Neural cell (in vitro differentiated cells): ENCODE data around the gene CLPSL2. TPM values are rescaled to one million over a fixed set of nuclear protein-coding genes. Genes with fewer than 3 reads are reported as not detected.

ENCODE experiments used
- H2AFZ ChIP-seq: fragments of 200-600, 300-800 bp; sonication (generic), shearing (Covaris generic); 2 replicates; pipeline ENCODE4 v1.6.0; 2014; ENCODE audit warnings: low read depth, mild to moderate bottlenecking, antibody characterized with exemption, low read length, moderate library complexity
- H3F3A ChIP-seq: fragments of 200-600 bp; shearing (Covaris generic); 2 replicates; pipeline ENCODE4 v1.6.1; 2016; ENCODE audit warnings: mild to moderate bottlenecking, moderate library complexity, mixed read lengths, antibody characterized with exemption, low read length; ENCODE audit not compliant: insufficient read depth, poor library complexity, severe bottlenecking
- H3K27ac ChIP-seq: fragments of 200-600, 300-800 bp; sonication (generic), shearing (Covaris generic); 2 replicates; pipeline ENCODE4 v1.5.1; 2014; ENCODE audit warnings: mild to moderate bottlenecking, low read length, moderate library complexity
- H3K27me3 ChIP-seq: fragments of 300-800, 200-600 bp; sonication (generic), shearing (Covaris generic); 2 replicates; pipeline ENCODE4 v1.6.0; 2014; ENCODE audit warnings: mild to moderate bottlenecking, low read depth, low read length, moderate library complexity; ENCODE audit not compliant: insufficient read depth
- H3K36me3 ChIP-seq: fragments of 300-800, 200-600 bp; sonication (generic), shearing (Covaris generic); 2 replicates; pipeline ENCODE4 v1.5.1; 2014; ENCODE audit warnings: mild to moderate bottlenecking, antibody characterized with exemption, low read length, moderate library complexity; ENCODE audit not compliant: insufficient read depth
- H3K4me2 ChIP-seq: fragments of 300-800, 200-600 bp; sonication (generic), shearing (Covaris generic); 2 replicates; pipeline ENCODE4 v1.6.0; 2014; ENCODE audit warnings: mild to moderate bottlenecking, low read length
- H3K4me3 ChIP-seq: fragments of 300-800, 200-600 bp; sonication (generic), shearing (Covaris generic); 2 replicates; pipeline ENCODE4 v1.5.1; 2014; ENCODE audit warnings: mild to moderate bottlenecking, low read length, moderate library complexity
- H3K79me2 ChIP-seq: fragments of 200-600 bp; shearing (Covaris generic); replicated peaks from 2 replicates; pipeline ENCODE4 v1.6.0; 2014; ENCODE audit warnings: mild to moderate bottlenecking, low read length, moderate library complexity; ENCODE audit not compliant: insufficient read depth
- H3K9ac ChIP-seq: fragments of 300-800, 200-600 bp; sonication (generic), shearing (Covaris generic); 2 replicates; pipeline ENCODE4 v1.6.1; 2016; ENCODE audit warnings: mild to moderate bottlenecking, low read length, mixed read lengths
- H3K9me2 ChIP-seq: fragments of 200-600 bp; shearing (Covaris generic); 2 replicates; pipeline ENCODE4 v1.6.1; 2016; ENCODE audit warnings: mild to moderate bottlenecking, low read length, mixed read lengths; ENCODE audit not compliant: insufficient read depth
- H3K9me3 ChIP-seq: fragments of 200-600, 300-800 bp; sonication (generic), shearing (Covaris generic); 2 replicates; pipeline ENCODE4 v1.6.1; 2016; ENCODE audit warnings: mild to moderate bottlenecking, mixed run types, low read length, moderate library complexity, mixed read lengths
- H4K20me1 ChIP-seq: fragments of 200-600 bp; shearing (Covaris generic); 2 replicates; pipeline ENCODE4 v1.6.1; 2016; ENCODE audit warnings: mild to moderate bottlenecking, mixed run types; ENCODE audit not compliant: insufficient read depth
- EP300 ChIP-seq: fragments of 450-650 bp; conservative IDR thresholded peaks from 2 replicates; pipeline ENCODE4 v1.6.1; 2014; ENCODE audit warnings: antibody characterized with exemption, mild to moderate bottlenecking, moderate library complexity; ENCODE audit not compliant: poor library complexity, severe bottlenecking
- EZH2 ChIP-seq: fragments of 200-600, 300-800 bp; shearing (Covaris generic), sonication (generic); IDR thresholded peaks from 2 replicates; pipeline ENCODE4 v1.6.1; 2014; ENCODE audit warnings: antibody characterized with exemption, low read length, borderline replicate concordance, mild to moderate bottlenecking; ENCODE audit not compliant: insufficient read depth, poor library complexity, severe bottlenecking
- MXI1 ChIP-seq: fragments of 450-650 bp; conservative IDR thresholded peaks from 2 replicates; pipeline ENCODE4 v1.6.1; 2014; ENCODE audit warnings: antibody characterized with exemption, mild to moderate bottlenecking; ENCODE audit not compliant: poor library complexity, severe bottlenecking
- POLR2AphosphoS5 ChIP-seq: IDR thresholded peaks from 2 replicates; pipeline ENCODE4 v1.6.1; 2012
- RAD21 ChIP-seq: fragments of 450-650 bp; conservative IDR thresholded peaks from 2 replicates; pipeline ENCODE4 v1.6.1; 2014; ENCODE audit warnings: antibody characterized with exemption, mild to moderate bottlenecking, moderate library complexity
- SMC3 ChIP-seq: fragments of 450-650 bp; conservative IDR thresholded peaks from 2 replicates; pipeline ENCODE4 v1.6.1; 2014; ENCODE audit warnings: antibody characterized with exemption, mild to moderate bottlenecking, moderate library complexity; ENCODE audit not compliant: poor library complexity
- TAF1 ChIP-seq: IDR thresholded peaks from 2 replicates; pipeline ENCODE4 v1.6.1; 2012; ENCODE audit warnings: low read depth
- polyA plus RNA-seq: library from polyadenylated mRNA; depleted of rRNA; stranded (reverse); fragments of >200 nt; gene quantifications from 2 replicates; pipeline ENCODE4 v1.2.3, GENCODE V29; 2014
- TF ChIP-seq, protein P1 (sequence below): fragments of 450-650 bp; IDR thresholded peaks from 2 replicates; pipeline ENCODE4 v1.5.1; 2014; ENCODE audit warnings: antibody characterized with exemption, mild to moderate bottlenecking, moderate library complexity; ENCODE audit not compliant: poor library complexity, severe bottlenecking
- TF ChIP-seq, protein P2 (sequence below): IDR thresholded peaks from 2 replicates; pipeline ENCODE4 v1.6.1; 2012; ENCODE audit warnings: borderline replicate concordance

The CLPSL2 gene
- polyA plus RNA-seq, 1 donor from 2014 or later, result not detected

DNA sequence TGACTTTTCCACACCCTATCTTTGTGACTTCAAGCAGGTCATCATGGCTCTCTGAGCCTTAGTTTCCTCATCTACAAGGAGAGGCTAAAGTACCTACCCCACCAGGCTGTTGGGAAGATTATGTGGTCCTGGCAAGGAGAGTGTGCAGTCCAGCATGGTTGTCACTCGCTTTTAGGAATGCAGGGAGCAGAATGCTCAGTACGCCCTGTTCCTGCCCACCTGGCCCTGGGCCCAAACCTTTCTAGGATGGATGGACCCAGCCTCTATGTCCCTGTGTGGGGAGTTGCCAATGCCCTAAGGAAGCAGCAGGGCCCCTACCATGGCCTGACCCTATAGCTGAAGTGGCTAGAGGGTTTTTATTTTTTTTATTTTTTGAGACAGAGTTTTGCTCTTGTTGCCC is 2.0 kb downstream of the CLPSL2 start:
- H3K27ac ChIP-seq, result no peak overlapping the region
- no peak overlapping the region for H3K9ac ChIP-seq
- no peaks in the 10 kb centered on the region for H3K36me3 ChIP-seq
- H3K79me2 ChIP-seq, result no peaks in the 10 kb centered on the region
- H3K4me3 ChIP-seq, result no peak overlapping the region
- TF ChIP-seq TAF1, result no peak
- H3F3A ChIP-seq, result no peaks in the 10 kb centered on the region
- no peaks in the 10 kb centered on the region for H4K20me1 ChIP-seq
- no peaks in the 10 kb centered on the region for H3K9me2 ChIP-seq
- peaks cover 17% of the 10 kb centered on the region for H3K27me3 ChIP-seq
- no peak overlapping the region for H3K4me2 ChIP-seq
- H3K9me3 ChIP-seq, result no peaks in the 10 kb centered on the region
- H2AFZ ChIP-seq, result no peak overlapping the region

DNA sequence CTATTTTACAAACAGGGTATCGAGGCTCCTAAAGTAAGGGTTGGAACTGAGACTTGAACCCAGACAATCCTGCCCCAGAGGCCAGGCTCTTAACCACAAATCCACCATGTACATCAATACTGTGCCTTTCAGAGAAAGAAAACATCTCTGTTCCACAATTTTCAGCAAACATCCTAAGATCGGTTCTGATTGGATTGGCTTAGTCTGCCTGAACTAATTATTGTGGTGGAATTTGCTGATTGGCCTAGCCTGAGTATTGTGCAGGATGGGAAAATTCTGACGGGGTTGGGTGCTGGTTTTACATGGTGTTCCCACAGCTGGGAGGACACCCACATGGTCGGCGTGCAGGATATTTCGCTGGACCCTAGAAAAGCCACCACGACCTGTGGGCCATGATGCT is 4.3 kb downstream of the CLPSL2 start, which contains the start of gene CLPSL1:
Gene CLPSL1, plus strand, starts transcription at position 301 of the 400 bp plus-strand sequence. Its CDS starts 92 bp downstream, at position 393.
- Histone ChIP-seq H3K9me3 (no peaks in the 10 kb centered on the region), H3K4me3 (no peak within 1 kb of the TSS), H3K9ac (no peak within 1 kb of the TSS), H3K27ac (no peak within 1 kb of the TSS), H3F3A (no peaks in the 10 kb centered on the region), H3K36me3 (no peaks in the 10 kb centered on the region), H3K9me2 (no peaks in the 10 kb centered on the region), H2AFZ (no peak within 1 kb of the TSS), H4K20me1 (no peaks in the 10 kb centered on the region), H3K27me3 (peaks cover 15% of the 10 kb centered on the region), H3K4me2 (no peak within 1 kb of the TSS), H3K79me2 (no peaks in the 10 kb centered on the region)
- no peak for TF ChIP-seq RAD21
- TF ChIP-seq, protein P1, sequence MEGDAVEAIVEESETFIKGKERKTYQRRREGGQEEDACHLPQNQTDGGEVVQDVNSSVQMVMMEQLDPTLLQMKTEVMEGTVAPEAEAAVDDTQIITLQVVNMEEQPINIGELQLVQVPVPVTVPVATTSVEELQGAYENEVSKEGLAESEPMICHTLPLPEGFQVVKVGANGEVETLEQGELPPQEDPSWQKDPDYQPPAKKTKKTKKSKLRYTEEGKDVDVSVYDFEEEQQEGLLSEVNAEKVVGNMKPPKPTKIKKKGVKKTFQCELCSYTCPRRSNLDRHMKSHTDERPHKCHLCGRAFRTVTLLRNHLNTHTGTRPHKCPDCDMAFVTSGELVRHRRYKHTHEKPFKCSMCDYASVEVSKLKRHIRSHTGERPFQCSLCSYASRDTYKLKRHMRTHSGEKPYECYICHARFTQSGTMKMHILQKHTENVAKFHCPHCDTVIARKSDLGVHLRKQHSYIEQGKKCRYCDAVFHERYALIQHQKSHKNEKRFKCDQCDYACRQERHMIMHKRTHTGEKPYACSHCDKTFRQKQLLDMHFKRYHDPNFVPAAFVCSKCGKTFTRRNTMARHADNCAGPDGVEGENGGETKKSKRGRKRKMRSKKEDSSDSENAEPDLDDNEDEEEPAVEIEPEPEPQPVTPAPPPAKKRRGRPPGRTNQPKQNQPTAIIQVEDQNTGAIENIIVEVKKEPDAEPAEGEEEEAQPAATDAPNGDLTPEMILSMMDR, result no peak
- TF ChIP-seq MXI1, result no peak
- TF ChIP-seq, protein P2, sequence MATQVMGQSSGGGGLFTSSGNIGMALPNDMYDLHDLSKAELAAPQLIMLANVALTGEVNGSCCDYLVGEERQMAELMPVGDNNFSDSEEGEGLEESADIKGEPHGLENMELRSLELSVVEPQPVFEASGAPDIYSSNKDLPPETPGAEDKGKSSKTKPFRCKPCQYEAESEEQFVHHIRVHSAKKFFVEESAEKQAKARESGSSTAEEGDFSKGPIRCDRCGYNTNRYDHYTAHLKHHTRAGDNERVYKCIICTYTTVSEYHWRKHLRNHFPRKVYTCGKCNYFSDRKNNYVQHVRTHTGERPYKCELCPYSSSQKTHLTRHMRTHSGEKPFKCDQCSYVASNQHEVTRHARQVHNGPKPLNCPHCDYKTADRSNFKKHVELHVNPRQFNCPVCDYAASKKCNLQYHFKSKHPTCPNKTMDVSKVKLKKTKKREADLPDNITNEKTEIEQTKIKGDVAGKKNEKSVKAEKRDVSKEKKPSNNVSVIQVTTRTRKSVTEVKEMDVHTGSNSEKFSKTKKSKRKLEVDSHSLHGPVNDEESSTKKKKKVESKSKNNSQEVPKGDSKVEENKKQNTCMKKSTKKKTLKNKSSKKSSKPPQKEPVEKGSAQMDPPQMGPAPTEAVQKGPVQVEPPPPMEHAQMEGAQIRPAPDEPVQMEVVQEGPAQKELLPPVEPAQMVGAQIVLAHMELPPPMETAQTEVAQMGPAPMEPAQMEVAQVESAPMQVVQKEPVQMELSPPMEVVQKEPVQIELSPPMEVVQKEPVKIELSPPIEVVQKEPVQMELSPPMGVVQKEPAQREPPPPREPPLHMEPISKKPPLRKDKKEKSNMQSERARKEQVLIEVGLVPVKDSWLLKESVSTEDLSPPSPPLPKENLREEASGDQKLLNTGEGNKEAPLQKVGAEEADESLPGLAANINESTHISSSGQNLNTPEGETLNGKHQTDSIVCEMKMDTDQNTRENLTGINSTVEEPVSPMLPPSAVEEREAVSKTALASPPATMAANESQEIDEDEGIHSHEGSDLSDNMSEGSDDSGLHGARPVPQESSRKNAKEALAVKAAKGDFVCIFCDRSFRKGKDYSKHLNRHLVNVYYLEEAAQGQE, result no peak
- no peak for TF ChIP-seq SMC3
- no peak for TF ChIP-seq EP300
- no peak for TF ChIP-seq EZH2
- TF ChIP-seq POLR2AphosphoS5, result no peak
- no peak for TF ChIP-seq TAF1

DNA sequence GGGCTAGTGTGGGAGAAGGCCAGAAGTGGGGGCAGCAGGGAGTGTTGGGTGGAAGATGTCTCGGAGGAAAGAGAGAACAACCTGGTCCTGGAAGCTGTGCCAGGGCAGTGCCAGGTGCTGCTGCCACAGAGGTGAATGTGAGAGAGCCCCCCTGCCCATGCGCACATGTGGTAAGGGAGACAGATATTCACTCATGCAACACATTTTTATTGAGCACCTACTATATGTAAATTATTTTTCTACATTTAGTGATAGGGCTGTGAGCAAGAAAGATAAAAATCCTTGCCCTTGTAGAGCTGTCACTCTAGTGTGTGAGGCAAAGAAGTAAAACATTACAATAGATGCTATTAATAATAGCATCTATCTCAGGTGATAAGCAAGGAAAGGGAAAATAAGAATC is 4.9 kb downstream of the CLPSL2 start:
- Histone ChIP-seq H3K9me3 (no peaks in the 10 kb centered on the region), H2AFZ (no peak overlapping the region), H3K9me2 (no peaks in the 10 kb centered on the region), H3K4me2 (no peak overlapping the region), H3F3A (no peaks in the 10 kb centered on the region), H3K79me2 (no peaks in the 10 kb centered on the region), H3K27ac (no peak overlapping the region), H3K27me3 (peaks cover 10% of the 10 kb centered on the region), H4K20me1 (no peaks in the 10 kb centered on the region), H3K4me3 (no peak overlapping the region), H3K36me3 (no peaks in the 10 kb centered on the region), H3K9ac (no peak overlapping the region)
- TF ChIP-seq, protein P1, result no peak
- TF ChIP-seq MXI1, result no peak
- TF ChIP-seq EZH2, result no peak
- TF ChIP-seq TAF1, result no peak
- no peak for TF ChIP-seq POLR2AphosphoS5
- no peak for TF ChIP-seq SMC3
